A673 (cell line): ENCODE measurements around the gene ZNF213.

Experiments
- EZH2 ChIP-seq: fragments of 200-600 bp; sonication (generic); IDR thresholded peaks from 2 replicates; pipeline ENCODE4 v1.6.1; 2017; ENCODE audit warnings: borderline replicate concordance, low read depth, mild to moderate bottlenecking, mixed read lengths, antibody characterized with exemption, low read length; ENCODE audit not compliant: poor library complexity, severe bottlenecking
- TF ChIP-seq, protein P1 (sequence below): fragments of 300-800, 200-600 bp; sonication (generic); conservative IDR thresholded peaks from 2 replicates; pipeline ENCODE4 v1.5.1; 2017; ENCODE audit warnings: low read depth, mild to moderate bottlenecking, antibody characterized with exemption, low read length, moderate library complexity, mixed read lengths

DNA sequence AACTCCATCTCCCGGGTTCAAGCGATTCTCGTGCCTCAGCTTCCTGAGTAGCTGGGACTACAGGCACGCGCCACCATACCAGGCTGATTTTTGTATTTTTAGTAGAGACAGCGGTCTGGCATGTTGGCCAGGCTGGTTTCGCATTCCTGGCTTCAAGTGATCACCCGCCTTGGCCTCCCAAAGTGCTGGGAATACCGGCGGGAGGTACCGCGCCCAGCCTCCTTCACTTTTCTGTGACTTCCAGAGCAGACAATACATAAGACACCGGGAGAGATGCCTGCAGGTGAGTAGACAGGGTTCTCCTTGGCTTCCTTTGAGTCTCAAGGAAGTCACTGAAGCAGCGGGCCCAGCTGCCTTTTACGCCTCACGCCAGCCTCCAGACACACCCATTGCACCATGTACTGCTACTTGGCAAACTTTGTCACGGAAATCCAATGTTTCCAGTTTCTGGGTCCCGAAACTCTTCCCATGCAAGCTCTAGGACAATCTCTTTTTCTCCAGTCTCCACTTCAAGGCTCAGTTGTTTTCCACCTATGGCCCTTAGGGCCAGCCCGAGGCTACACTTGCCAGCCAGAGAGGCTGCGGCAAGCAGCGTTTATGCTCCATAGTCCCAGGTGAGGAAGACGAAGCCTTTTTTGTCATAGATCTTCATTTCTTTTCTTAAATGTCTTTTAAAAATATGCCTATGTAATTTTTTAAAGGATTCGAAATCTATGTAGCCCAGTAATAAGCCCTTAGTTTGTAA, 52.3 kb downstream of the ZNF213 start:
- TF ChIP-seq, protein P1, sequence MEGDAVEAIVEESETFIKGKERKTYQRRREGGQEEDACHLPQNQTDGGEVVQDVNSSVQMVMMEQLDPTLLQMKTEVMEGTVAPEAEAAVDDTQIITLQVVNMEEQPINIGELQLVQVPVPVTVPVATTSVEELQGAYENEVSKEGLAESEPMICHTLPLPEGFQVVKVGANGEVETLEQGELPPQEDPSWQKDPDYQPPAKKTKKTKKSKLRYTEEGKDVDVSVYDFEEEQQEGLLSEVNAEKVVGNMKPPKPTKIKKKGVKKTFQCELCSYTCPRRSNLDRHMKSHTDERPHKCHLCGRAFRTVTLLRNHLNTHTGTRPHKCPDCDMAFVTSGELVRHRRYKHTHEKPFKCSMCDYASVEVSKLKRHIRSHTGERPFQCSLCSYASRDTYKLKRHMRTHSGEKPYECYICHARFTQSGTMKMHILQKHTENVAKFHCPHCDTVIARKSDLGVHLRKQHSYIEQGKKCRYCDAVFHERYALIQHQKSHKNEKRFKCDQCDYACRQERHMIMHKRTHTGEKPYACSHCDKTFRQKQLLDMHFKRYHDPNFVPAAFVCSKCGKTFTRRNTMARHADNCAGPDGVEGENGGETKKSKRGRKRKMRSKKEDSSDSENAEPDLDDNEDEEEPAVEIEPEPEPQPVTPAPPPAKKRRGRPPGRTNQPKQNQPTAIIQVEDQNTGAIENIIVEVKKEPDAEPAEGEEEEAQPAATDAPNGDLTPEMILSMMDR: no peak
- no peak for TF ChIP-seq EZH2
